ENCODE measurements around the gene TM9SF3. TPM values are rescaled to one million over a fixed set of nuclear protein-coding genes. Genes with fewer than 3 reads are reported as not detected.
A peak's percentile ranks its signal among the peaks of the same experiment; 100 is the strongest.
"Not testable (repeated sequence)": the region's sequence is repeated elsewhere in the genome, so short reads cannot be mapped to it uniquely, and the experiment has no call there.

TM9SF3 gene
- total RNA-seq, 2 donors from 2014 or later: 94.3 to 94.5 TPM

DNA sequence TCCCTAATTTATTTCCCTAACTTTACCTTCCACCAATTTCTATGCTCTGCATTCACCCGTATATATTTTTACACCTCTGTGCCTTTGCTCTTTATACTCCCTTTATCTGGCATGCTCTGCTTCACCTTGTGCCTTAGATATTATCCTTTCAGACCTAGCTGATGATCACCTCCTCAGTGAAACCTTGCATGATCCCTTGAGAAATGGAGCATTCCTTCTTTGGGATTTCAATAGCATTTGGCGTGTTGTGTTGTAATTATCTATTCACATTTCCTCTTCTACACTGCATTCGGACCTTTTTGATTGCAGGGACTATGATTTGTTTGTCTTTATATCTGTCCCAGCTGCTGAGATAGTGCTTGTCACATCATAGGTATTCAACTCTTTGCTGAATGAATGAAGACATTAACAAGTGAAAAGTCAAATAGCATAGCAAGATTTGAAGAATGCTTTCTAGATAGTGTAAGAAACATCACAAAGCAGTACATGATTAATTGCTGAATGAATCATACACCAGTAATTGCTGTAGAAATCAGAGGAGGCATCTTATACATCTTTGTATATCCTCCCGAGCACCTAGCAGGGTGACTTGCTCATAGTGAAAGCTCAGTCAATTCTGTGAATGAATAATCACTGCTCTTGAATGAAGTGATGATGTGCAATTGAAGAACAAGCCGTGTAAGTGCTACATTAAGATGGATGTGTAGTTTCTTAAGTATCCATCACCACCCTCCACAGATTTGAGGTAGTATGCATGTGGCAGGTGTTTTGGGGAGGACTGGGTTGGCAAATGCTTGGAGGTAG, 2.0 kb upstream of the TM9SF3 start:
- H3K36me3 Mint-ChIP-seq (ENCODE audit: low read depth): no peaks in the 10 kb centered on the region
- H3K27ac Mint-ChIP-seq: no peak overlapping the region
- H3K4me3 Mint-ChIP-seq: no peak overlapping the region
- H3K9me3 ChIP-seq (ENCODE audit: control insufficient read depth, low read length, poor library complexity, severe bottlenecking): no peaks in the 10 kb centered on the region
- DNase-seq (no peak), ATAC-seq (no peak)
- peaks cover 27% of the 10 kb centered on the region for H3K4me1 Mint-ChIP-seq
- no peaks in the 10 kb centered on the region for H3K27me3 Mint-ChIP-seq

DNA sequence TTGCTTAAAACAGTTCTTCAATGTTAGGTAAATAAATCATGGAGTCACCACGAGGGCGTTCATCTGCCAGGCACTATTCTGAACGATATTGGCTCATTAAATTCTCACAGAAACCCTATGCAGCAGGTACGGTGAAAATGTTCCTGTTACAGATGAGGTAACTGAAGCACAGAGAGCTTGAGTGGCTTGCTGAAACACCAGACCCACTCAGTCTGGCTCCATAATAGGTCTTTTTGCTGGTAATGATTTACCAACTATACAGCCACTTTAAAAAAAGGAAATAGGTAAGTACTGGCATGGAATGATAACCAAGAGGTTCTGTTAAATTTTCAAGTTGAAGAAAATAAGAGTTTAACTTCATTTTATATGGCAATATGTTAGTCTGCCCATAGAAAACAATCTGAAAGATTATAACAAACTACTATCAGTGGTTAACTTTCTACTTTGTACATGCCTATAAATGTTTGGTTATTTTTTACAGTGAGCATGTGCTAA, 1.3 kb upstream of the TM9SF3 start:
- Mint-ChIP-seq H3K4me3 (no peak overlapping the region), H3K27ac (no peak overlapping the region), H3K27me3 (no peaks in the 10 kb centered on the region), H3K36me3 (ENCODE audit: low read depth) (no peaks in the 10 kb centered on the region), H3K4me1 (peaks cover 32% of the 10 kb centered on the region)
- DNase-seq (no peak), ATAC-seq (no peak)
- no peaks in the 10 kb centered on the region for H3K9me3 ChIP-seq (ENCODE audit: control insufficient read depth, low read length, poor library complexity, severe bottlenecking)

DNA sequence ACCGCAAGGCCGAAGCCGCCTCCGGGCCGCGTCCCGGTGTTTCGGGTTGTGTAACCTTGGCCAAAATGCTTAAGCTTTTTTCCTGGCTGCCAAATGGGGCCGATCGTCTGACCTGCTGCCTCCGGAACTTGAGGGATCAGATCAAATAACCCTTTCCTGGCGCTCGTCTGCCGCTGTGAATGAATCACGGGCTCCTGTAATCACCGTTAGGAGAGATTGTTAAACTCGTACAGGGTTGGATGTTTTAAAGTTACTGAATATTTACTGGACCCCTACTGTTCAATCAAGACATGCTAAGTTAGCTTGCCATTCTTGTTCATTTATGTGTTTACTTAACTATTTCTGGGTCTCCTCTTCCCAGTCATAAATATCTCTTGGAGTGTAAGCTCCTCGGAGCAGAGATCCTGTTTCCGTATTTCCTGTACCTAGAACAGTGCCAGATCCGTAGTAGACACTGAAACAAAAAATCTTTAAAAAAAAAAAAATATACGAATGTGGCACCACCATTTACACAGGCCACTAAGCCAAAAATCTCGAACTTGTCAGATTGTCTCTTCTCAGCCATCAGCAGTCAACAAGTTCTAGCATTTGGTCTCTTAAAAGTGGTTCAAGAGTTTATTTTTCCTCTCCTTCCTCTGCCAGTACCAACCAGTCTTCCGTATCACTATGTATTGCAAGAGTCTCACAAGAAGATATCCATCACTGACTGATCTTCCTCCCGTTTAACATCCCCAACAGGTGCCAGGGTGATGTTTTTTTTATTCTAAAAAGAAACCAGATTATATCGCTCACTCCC, 650 bp upstream of the TM9SF3 start:
- ATAC-seq: peak; percentile 44

DNA sequence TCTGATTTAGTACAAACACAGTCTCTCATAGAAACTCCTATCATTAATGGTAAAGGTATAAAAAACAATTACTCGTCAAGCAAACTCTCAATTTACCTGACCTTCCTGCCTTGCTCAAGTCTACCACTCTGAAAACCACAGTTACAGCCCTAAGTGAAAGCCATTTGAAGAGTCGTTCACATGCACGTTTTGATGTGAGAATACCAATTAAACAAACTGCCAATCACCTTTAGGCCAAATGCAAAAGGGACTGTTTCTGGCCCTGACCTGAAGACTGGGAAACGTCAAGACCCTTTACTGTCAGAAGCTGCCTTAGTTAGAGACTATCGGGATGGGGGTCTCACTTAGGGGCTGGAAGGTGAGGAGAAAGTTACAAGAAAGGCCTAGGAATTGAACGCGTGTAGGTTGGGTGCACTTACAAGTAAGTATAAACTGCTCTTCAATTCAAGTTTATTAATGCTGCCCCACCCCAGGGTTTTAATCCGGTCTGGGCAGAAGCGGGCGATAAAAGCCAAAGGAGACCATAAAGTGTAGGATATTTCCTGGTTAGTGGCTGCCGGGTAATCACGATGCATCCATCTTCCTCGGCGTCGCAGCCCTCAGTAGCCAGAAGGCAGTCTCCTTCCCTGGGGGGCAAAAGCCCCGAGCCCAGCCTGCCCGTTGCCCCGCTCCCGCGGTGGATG, 935 bp downstream of the TM9SF3 start:
- no peaks in the 10 kb centered on the region for H3K9me3 ChIP-seq (ENCODE audit: control insufficient read depth, low read length, poor library complexity, severe bottlenecking)
- Mint-ChIP-seq H3K36me3 (ENCODE audit: low read depth) (no peaks in the 10 kb centered on the region), H3K27ac (peak overlapping the region; percentile 96), H3K4me1 (peaks cover 35% of the 10 kb centered on the region), H3K4me3 (no peak overlapping the region), H3K27me3 (no peaks in the 10 kb centered on the region)
- ATAC-seq: peak; percentile 18
- peak in 2 of 3 donors; percentile 5 to 18 for DNase-seq

More for the DNA sequence above, 650 bp upstream of the TM9SF3 start:
- peaks cover 34% of the 10 kb centered on the region for H3K4me1 Mint-ChIP-seq
- no peak overlapping the region for H3K27ac Mint-ChIP-seq
- H3K4me3 Mint-ChIP-seq: no peak overlapping the region
- no peak for DNase-seq
- no peaks in the 10 kb centered on the region for H3K9me3 ChIP-seq (ENCODE audit: control insufficient read depth, low read length, poor library complexity, severe bottlenecking)
- H3K27me3 Mint-ChIP-seq: no peaks in the 10 kb centered on the region
- no peaks in the 10 kb centered on the region for H3K36me3 Mint-ChIP-seq (ENCODE audit: low read depth)

DNA sequence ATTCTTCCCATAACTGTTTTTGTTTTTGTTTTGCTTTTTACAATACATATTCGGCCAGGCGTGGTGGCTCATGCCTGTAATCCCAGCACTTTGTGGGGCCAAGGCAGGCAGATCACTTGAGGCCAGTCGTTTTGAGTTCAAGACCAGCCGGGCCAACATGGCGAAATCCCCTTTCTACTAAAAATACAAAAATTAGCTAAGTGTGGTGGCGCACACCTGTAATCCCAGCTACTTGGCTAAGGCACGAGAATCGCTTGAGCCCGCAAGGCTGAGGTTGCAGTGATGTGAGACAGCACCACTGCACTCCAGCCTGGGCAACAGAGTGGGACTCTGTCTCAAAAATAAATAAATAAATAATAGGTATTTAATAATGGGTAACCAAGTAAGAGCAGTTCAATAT, 2.3 kb downstream of the TM9SF3 start:
- peaks cover 42% of the 10 kb centered on the region for H3K4me1 Mint-ChIP-seq
- no peak overlapping the region for H3K4me3 Mint-ChIP-seq
- no peaks in the 10 kb centered on the region for H3K27me3 Mint-ChIP-seq
- H3K9me3 ChIP-seq (ENCODE audit: control insufficient read depth, low read length, poor library complexity, severe bottlenecking): no peaks in the 10 kb centered on the region
- DNase-seq (no peak), ATAC-seq (no peak)
- H3K27ac Mint-ChIP-seq: peak overlapping the region; percentile 8
- peaks cover 2% of the 10 kb centered on the region for H3K36me3 Mint-ChIP-seq (ENCODE audit: low read depth)

DNA sequence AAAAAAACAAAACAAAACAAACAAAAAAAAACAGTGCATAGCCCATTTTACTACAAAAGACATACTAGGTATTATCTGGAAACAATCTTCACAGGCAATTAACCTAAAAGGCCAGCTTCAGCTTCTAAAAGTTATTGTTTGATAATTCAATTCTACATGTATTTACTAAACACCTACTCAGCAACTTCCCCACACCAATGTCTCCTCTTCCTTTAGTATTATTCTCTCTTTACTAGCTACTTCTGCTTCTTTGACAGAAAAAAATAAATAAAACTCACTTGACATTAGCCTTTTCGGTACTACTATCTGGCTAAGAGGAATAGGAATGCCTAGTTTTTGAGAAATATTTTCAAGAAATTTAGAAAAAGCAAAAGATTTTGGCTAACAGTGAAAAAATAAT, 2.8 kb downstream of the TM9SF3 start:
- Mint-ChIP-seq H3K4me3 (peak overlapping the region; percentile 39), H3K36me3 (ENCODE audit: low read depth) (peaks cover 2% of the 10 kb centered on the region), H3K4me1 (peaks cover 42% of the 10 kb centered on the region), H3K27me3 (no peaks in the 10 kb centered on the region), H3K27ac (peak overlapping the region; percentile 8)
- ATAC-seq (no peak), DNase-seq (no peak)
- no peaks in the 10 kb centered on the region for H3K9me3 ChIP-seq (ENCODE audit: control insufficient read depth, low read length, poor library complexity, severe bottlenecking)

DNA sequence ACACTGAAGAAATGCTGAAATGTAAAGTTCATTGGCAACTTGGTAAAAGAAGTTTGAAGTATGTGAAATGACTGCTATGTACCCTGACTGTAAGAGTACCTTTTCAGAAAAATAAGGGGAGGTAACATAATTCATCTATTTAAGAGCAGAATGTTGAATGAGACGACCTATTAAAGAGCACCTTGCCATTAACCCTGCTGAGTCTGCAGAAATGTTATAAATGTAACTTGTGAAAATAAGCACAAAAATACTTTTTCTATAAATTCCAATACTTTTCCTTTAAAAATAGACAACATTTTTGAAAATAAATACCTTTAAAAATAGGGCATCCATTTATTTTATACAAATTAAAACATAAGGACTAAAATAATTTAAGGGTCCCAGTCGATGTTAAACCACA, 7.7 kb downstream of the TM9SF3 start:
- Mint-ChIP-seq H3K27ac (no peak overlapping the region), H3K4me1 (peaks cover 39% of the 10 kb centered on the region), H3K4me3 (no peak overlapping the region), H3K27me3 (no peaks in the 10 kb centered on the region), H3K36me3 (ENCODE audit: low read depth) (peaks cover 2% of the 10 kb centered on the region)
- ATAC-seq (no peak), DNase-seq (no peak)
- no peaks in the 10 kb centered on the region for H3K9me3 ChIP-seq (ENCODE audit: control insufficient read depth, low read length, poor library complexity, severe bottlenecking)

DNA sequence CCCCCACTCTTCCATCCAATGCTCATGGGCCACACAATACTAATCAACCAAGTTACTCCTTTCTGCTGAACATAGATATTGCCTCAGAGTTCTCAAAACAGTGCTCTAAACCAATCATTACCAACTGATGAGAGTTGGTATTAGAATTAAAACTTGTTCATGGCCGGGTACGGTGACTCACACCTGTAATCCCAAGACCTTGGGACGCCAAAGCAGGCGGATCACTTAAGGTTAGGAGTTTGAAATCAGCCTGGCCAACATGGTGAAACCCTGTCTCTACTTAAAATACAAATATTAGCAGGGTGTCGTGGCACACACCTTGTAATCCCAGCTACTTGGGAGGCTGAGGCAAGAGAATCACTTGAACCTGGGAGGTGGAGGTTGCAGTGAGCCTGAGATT, 8.2 kb downstream of the TM9SF3 start:
- ATAC-seq: no peak
- no peaks in the 10 kb centered on the region for H3K9me3 ChIP-seq (ENCODE audit: control insufficient read depth, low read length, poor library complexity, severe bottlenecking)
- peaks cover 2% of the 10 kb centered on the region for H3K36me3 Mint-ChIP-seq (ENCODE audit: low read depth)
- H3K4me1 Mint-ChIP-seq: peaks cover 39% of the 10 kb centered on the region
- no peak overlapping the region for H3K4me3 Mint-ChIP-seq
- DNase-seq: no peak
- no peaks in the 10 kb centered on the region for H3K27me3 Mint-ChIP-seq
- no peak overlapping the region for H3K27ac Mint-ChIP-seq

DNA sequence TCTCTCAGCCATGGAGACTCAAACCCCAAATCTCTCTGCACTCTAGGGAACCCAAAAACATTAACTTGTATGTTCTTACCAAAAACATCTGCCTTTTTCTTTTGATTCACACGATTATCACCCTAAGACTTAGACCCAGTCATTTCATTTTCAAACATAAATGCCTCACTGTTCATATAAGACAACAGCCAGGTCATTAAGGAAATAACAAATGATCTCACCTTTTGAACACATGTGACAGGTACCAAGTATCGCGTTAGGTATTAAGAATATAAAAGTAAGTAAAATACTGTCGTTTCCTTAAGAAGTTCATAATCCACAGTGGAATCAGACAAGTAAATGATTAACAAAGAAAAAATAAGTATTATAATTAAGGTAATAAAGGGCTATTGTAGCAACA, 8.8 kb downstream of the TM9SF3 start:
- H3K27me3 Mint-ChIP-seq: no peaks in the 10 kb centered on the region
- no peak for ATAC-seq
- H3K36me3 Mint-ChIP-seq (ENCODE audit: low read depth): peaks cover 4% of the 10 kb centered on the region
- no peak overlapping the region for H3K4me3 Mint-ChIP-seq
- DNase-seq: no peak
- H3K4me1 Mint-ChIP-seq: peaks cover 40% of the 10 kb centered on the region
- peak overlapping the region; percentile 85 for H3K27ac Mint-ChIP-seq
- no peaks in the 10 kb centered on the region for H3K9me3 ChIP-seq (ENCODE audit: control insufficient read depth, low read length, poor library complexity, severe bottlenecking)

DNA sequence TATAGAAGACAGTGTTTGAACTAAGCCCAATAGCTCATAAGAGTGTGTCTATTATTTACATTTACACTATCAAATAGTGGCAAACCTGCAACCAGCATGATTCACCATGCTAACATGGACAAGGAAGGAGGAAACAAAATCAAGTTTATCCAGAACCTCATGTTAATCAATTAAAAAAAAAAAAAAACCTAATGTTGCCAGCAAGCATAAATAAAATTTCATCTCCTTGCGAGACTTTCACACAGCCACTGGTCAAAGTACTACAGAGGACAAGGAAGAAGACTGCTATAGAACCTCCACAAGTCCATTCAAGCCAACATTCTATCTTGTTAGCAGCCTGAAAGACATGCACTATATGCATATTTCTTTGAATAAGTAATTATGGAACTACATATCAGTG, 9.7 kb downstream of the TM9SF3 start:
- H3K27ac Mint-ChIP-seq: peak overlapping the region; percentile 85
- ATAC-seq (no peak), DNase-seq (no peak)
- no peak overlapping the region for H3K4me3 Mint-ChIP-seq
- H3K4me1 Mint-ChIP-seq: peaks cover 40% of the 10 kb centered on the region
- H3K9me3 ChIP-seq (ENCODE audit: control insufficient read depth, low read length, poor library complexity, severe bottlenecking): no peaks in the 10 kb centered on the region
- H3K36me3 Mint-ChIP-seq (ENCODE audit: low read depth): peaks cover 4% of the 10 kb centered on the region
- H3K27me3 Mint-ChIP-seq: no peaks in the 10 kb centered on the region

DNA sequence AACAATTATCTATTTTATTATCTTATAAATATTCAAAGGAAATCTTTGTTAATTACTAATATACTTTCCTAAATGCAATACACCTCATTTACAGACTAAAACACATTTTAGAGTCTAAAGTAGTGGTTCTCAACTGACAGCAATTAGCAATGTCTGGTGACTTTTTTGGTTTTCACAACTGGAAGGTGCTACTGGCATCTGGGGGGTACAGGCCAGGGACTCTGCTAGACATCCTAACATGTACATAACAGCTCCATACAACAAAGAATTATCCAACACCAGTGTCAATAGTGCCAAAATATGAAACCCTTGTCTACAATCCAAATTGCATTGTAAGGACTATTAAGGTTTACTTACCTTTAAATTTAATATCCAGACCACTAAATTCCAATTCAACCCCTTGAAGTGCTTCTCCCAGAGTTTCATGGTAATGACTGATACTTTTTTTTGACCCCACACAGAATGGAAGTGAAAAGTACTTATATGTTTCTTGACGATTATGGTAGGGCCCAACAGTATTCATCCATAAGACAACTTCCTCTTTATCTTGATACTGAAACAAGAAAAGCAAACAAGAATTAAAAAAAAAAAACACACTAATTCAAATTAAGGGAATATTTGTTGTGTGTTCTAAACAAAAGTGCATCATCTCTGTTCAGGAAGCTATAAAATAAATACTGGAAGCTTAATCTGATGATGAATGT, 10.4 kb downstream of the TM9SF3 start:
- DNase-seq (no peak), ATAC-seq (no peak)
- H3K27ac Mint-ChIP-seq: no peak overlapping the region
- no peaks in the 10 kb centered on the region for H3K27me3 Mint-ChIP-seq
- no peak overlapping the region for H3K4me3 Mint-ChIP-seq
- H3K4me1 Mint-ChIP-seq: peaks cover 38% of the 10 kb centered on the region
- H3K9me3 ChIP-seq (ENCODE audit: control insufficient read depth, low read length, poor library complexity, severe bottlenecking): no peaks in the 10 kb centered on the region
- peaks cover 4% of the 10 kb centered on the region for H3K36me3 Mint-ChIP-seq (ENCODE audit: low read depth)

DNA sequence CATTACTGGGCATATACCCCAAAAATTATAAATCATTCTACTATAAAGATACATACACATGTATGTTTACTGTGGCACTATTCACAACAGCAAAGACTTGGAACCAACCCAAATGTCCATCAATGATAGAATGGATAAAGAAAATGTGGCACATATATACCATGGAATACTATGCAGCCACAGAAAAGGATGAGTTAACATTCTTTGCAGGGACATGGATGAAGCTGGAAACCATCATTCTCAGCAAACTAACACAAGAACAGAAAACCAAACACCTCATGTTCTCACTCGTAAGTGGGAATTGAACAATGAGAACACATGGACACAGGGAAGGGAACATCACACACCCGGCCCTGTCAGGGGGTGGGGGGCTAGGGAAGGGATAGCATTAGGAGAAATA, 12.2 kb downstream of the TM9SF3 start:
- not testable (repeated sequence) for H3K27me3 Mint-ChIP-seq; H3K36me3 Mint-ChIP-seq (ENCODE audit: low read depth); H3K4me3 Mint-ChIP-seq; ATAC-seq; DNase-seq; H3K9me3 ChIP-seq (ENCODE audit: control insufficient read depth, low read length, poor library complexity, severe bottlenecking); H3K27ac Mint-ChIP-seq
- peaks cover 41% of the 10 kb centered on the region for H3K4me1 Mint-ChIP-seq

DNA sequence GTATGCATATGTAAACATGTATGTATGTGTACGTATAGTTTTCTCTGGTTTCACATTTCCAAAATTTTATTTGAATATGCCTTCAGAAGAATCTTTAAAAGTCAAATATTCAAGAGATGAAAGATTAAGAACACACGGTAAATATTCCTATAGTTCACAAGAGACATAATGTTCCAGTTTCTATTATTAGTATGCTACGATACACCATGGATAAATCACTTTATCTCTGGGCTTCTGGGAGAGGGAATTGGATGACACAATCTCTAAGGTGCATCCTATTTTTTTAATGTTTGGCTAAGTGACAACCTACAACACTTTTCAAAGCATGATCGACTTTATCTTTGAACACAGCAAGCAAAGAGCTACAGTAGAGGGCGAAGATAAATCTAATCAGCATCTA, 13.8 kb downstream of the TM9SF3 start:
- ATAC-seq (no peak), DNase-seq (no peak)
- Mint-ChIP-seq H3K36me3 (ENCODE audit: low read depth) (peaks cover 6% of the 10 kb centered on the region), H3K27me3 (no peaks in the 10 kb centered on the region), H3K4me1 (peaks cover 43% of the 10 kb centered on the region), H3K27ac (peak overlapping the region; percentile 60), H3K4me3 (no peak overlapping the region)
- H3K9me3 ChIP-seq (ENCODE audit: control insufficient read depth, low read length, poor library complexity, severe bottlenecking): no peaks in the 10 kb centered on the region

All from T-helper 17 cell (primary cell).